HCT116 (cell line): ENCODE measurements around the gene LUM. TPM values are rescaled to one million over a fixed set of nuclear protein-coding genes. Genes with fewer than 3 reads are reported as not detected.
"Not testable (repeated sequence)": the region's sequence is repeated elsewhere in the genome, so short reads cannot be mapped to it uniquely, and the experiment has no call there.

Source experiments
- ATAC-seq: fragments of 200-7000 bp; cut with Tn5 transposase; 2 replicates; pipeline ENCODE4 v1.9.1; 2020; ENCODE audit warnings: mild to moderate bottlenecking, moderate library complexity
- BruUV-seq: library from RNA; stranded (reverse); fragments of 400-500 nt; replicated peaks from 2 replicates; lab custom pipeline; 2021; lab: Mats Ljungman, UMichigan
- CTCF ChIA-PET: fragments of 300-600 bp; sonication (Branson Sonifier 250); formaldehyde crosslinking; loops from one replicate; lab custom pipeline; 2021; ENCODE audit warnings: antibody characterized with exemption; lab: Charles Lee
- POLR2A ChIA-PET: fragments of 300-600, 350-600 bp; sonication (Branson Sonifier 250); formaldehyde crosslinking; loops from one replicate; lab custom pipeline; 2021; ENCODE audit warnings: antibody characterized with exemption; lab: Charles Lee
- RAD21 ChIA-PET, 2 experiments: fragments of 300-600 bp; sonication (Branson Sonifier 250); formaldehyde crosslinking; loops; one replicate each; lab custom pipeline; 2023; ENCODE audit warnings: low total read pairs in 2 of 2; ENCODE audit not compliant: uncharacterized antibody in 2 of 2, unreplicated experiment in 2 of 2, low non-redundant PET in 1 of 2; lab: Charles Lee
- DNase-seq: peaks from one replicate; pipeline ENCODE4 v3.0.0-alpha.2; 2010; ENCODE audit warnings: low read depth, low spot score
- H2AFZ ChIP-seq: fragments of 200-600 bp; shearing (Covaris generic), sonication (generic); 2 replicates; pipeline ENCODE4 v1.6.1; 2017; ENCODE audit warnings: low read depth, mixed run types, mixed read lengths, antibody characterized with exemption, low read length; ENCODE audit not compliant: poor library complexity, severe bottlenecking
- H3K27ac ChIP-seq: 2 replicates; pipeline ENCODE4 v1.5.1; 2012; ENCODE audit warnings: low read depth, low read length
- H3K27me3 ChIP-seq: fragments of 200-600 bp; sonication (generic); 2 replicates; pipeline ENCODE4 v1.6.1; 2016; ENCODE audit warnings: mixed run types, low read length, mixed read lengths; ENCODE audit not compliant: insufficient read depth
- H3K36me3 ChIP-seq, 2 experiments: fragments of 200-500 bp in 1 of 2; fragments of 200-600 bp in 1 of 2; sonication (Bioruptor generic) in 1 of 2; sonication (generic) in 1 of 2; 2 replicates each; pipeline versions ENCODE4 v1.5.1 to v1.6.1; 2014 to 2016; ENCODE audit warnings: low read length in 2 of 2, inconsistent platforms in 1 of 2, mixed read lengths in 1 of 2, mixed run types in 1 of 2; ENCODE audit not compliant: insufficient read depth in 2 of 2, control insufficient read depth in 1 of 2
- H3K4me1 ChIP-seq, 2 experiments: fragments of 200-600 bp in 1 of 2; sonication (generic) in 1 of 2; 2 replicates each; pipeline versions ENCODE4 v1.5.1 to v1.6.1; 2012 to 2017; ENCODE audit warnings: low read length in 2 of 2, inconsistent platforms in 1 of 2, mild to moderate bottlenecking in 1 of 2, mixed read lengths in 1 of 2, mixed run types in 1 of 2, moderate library complexity in 1 of 2; ENCODE audit not compliant: insufficient read depth in 2 of 2, control insufficient read depth in 1 of 2
- H3K4me2 ChIP-seq: fragments of 200-600 bp; sonication (generic); 2 replicates; pipeline ENCODE4 v1.6.1; 2017; ENCODE audit warnings: mixed run types, low read length, mixed read lengths
- H3K4me3 ChIP-seq, 2 experiments: fragments of 200-600 bp in 1 of 2; sonication (generic) in 1 of 2; replicated peaks in 1 of 2; 2 replicates each; pipeline ENCODE4 v1.5.1; 2011 to 2016; ENCODE audit warnings: low read length in 2 of 2, control low read depth in 1 of 2, low read depth in 1 of 2, mild to moderate bottlenecking in 1 of 2, mixed read lengths in 1 of 2, mixed run types in 1 of 2
- H3K79me2 ChIP-seq: fragments of 200-600 bp; sonication (generic); 2 replicates; pipeline ENCODE4 v1.6.1; 2017; ENCODE audit warnings: mild to moderate bottlenecking, mixed run types, low read length, moderate library complexity, mixed read lengths; ENCODE audit not compliant: insufficient read depth
- H3K9ac ChIP-seq: fragments of 200-600 bp; sonication (generic); 2 replicates; pipeline ENCODE4 v1.6.1; 2016; ENCODE audit warnings: low read length, mixed read lengths
- H3K9me2 ChIP-seq: fragments of 200-600 bp; sonication (generic), shearing (Covaris generic); 2 replicates; pipeline ENCODE4 v1.6.1; 2017; ENCODE audit warnings: mixed run types, mild to moderate bottlenecking, moderate library complexity; ENCODE audit not compliant: insufficient read depth
- H3K9me3 ChIP-seq, 2 experiments: fragments of 200-500 bp in 1 of 2; fragments of 200-600 bp in 1 of 2; sonication (Bioruptor generic) in 1 of 2; sonication (generic) in 1 of 2; 2 replicates each; pipeline ENCODE4 v1.6.1; 2014 to 2017; ENCODE audit warnings: low read length in 2 of 2, mixed read lengths in 2 of 2, inconsistent platforms in 1 of 2, low read depth in 1 of 2, mild to moderate bottlenecking in 1 of 2, mixed run types in 1 of 2, moderate library complexity in 1 of 2; ENCODE audit not compliant: control insufficient read depth in 1 of 2, insufficient read depth in 1 of 2
- H4K20me1 ChIP-seq: fragments of 200-600 bp; sonication (generic), shearing (Covaris generic); 2 replicates; pipeline ENCODE4 v1.6.1; 2017; ENCODE audit warnings: mixed run types, mild to moderate bottlenecking, moderate library complexity; ENCODE audit not compliant: insufficient read depth
- CBX3 ChIP-seq: IDR thresholded peaks from 2 replicates; pipeline ENCODE4 v1.6.1; 2012; ENCODE audit warnings: low read depth
- CEBPB ChIP-seq: IDR thresholded peaks from 2 replicates; pipeline ENCODE4 v1.6.1; 2012; ENCODE audit warnings: low read depth
- JUND ChIP-seq: IDR thresholded peaks from 2 replicates; pipeline ENCODE4 v1.6.1; 2012
- POLR2A ChIP-seq: IDR thresholded peaks from 2 replicates; pipeline ENCODE4 v1.7.0; 2011; ENCODE audit warnings: borderline replicate concordance; ENCODE audit not compliant: insufficient read depth, insufficient read length; ENCODE audit errors: extremely low read depth
- ZFX ChIP-seq: fragments of 450-650 bp; IDR thresholded peaks from 2 replicates; pipeline ENCODE4 v1.6.1; 2017
- intact Hi-C: fragments of 100-400 bp; cut with micrococcal nuclease; formaldehyde crosslinking; loops from 2 replicates; pipeline ENCODE4 v1.10.0; 2022
- total RNA-seq: library from RNA; stranded (reverse); gene quantifications from one replicate; pipeline ENCODE4 v1.2.1, GENCODE V29; 2021; ENCODE audit not compliant: unreplicated experiment

Gene LUM
- total RNA-seq, 1 experiment from 2014 or later: 0.69 TPM

GRCh38 chr12:91091916-91092715 is 19.2 kb downstream of the LUM start:
- Histone ChIP-seq H3K9ac (no peak overlapping the region), H3K9me2 (no peaks in the 10 kb centered on the region), H3K9me3 (peaks cover 0 to 5% of the 10 kb centered on the region in 2 experiments; a peak in 1 of 4 replicates), H3K36me3 (no peaks in the 10 kb centered on the region), H2AFZ (no peak overlapping the region), H3K4me3 (no peak overlapping the region), H3K27ac (no peak overlapping the region), H3K27me3 (no peaks in the 10 kb centered on the region), H4K20me1 (no peaks in the 10 kb centered on the region), H3K79me2 (no peaks in the 10 kb centered on the region), H3K4me1 (no peaks in the 10 kb centered on the region), H3K4me2 (no peak overlapping the region)
- ATAC-seq (no peak), DNase-seq (no peak)
- no TSS peak for BruUV-seq
- ChIA-PET CTCF (no interaction called here), POLR2A (no interaction called here), RAD21 (no interaction called here)
- intact Hi-C loops: no loop called here
- TF ChIP-seq CBX3: no peak
- TF ChIP-seq JUND: no peak
- no peak for TF ChIP-seq ZFX
- no peak for TF ChIP-seq CEBPB
- TF ChIP-seq POLR2A: no peak

- RAD21 ChIA-PET, H3K4me3 ChIP-seq, H3K36me3 ChIP-seq, H3K27ac ChIP-seq, H3K9me3 ChIP-seq, H3K9me2 ChIP-seq, H3K79me2 ChIP-seq, H3K4me2 ChIP-seq, POLR2A ChIA-PET, DNase-seq, BruUV-seq, H3K27me3 ChIP-seq, H3K4me1 ChIP-seq, intact Hi-C loops, H4K20me1 ChIP-seq, CTCF ChIA-PET, H2AFZ ChIP-seq, ATAC-seq, H3K9ac ChIP-seq: not testable (repeated sequence)
Measured at GRCh38 chr12:91089953-91090352, 21.3 kb downstream of the LUM start.
